Measurements from ENCODE around the gene SHC4.

DNA sequence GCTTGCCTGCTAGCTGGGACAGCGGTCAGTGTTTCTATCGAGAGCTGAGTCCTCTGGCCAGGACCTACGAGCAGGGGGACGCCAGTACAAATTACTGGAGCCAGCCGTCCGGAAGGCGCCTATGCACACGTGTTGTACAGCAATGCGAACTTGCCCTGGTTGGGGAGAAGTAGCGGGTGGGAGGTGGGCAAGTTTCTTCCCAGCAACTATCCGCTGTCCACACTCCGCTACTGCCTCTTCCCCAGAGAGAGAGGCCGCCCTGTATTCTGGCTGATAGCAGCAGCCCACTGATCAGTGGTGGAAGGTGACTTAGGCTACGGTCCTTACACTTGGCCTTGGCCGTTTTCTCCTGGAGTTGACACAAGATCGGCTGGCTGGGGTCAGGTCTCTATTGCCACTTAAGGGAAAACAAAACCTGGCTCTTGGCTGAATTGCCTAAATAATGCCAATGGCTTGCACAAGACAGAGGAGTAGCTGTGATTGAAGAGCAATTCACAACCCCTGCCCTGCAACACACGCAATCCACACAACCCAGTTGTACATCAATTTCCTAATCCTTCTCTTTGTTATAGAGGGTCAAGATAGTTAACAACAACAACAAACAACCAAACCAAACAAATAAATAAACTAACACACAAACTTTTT lies 12.8 kb upstream of the SHC4 start:
- TF ChIP-seq EZH2 (IDR thresholded peaks at IDR 0.05; ENCODE audit: borderline replicate concordance, insufficient read depth, low read length, poor library complexity, severe bottlenecking) (no peak), POLR2AphosphoS5 (IDR thresholded peaks at IDR 0.05) (no peak), SMC3 (conservative IDR thresholded peaks at IDR 0.05; ENCODE audit: poor library complexity) (no peak)
- TF ChIP-seq, protein P1, sequence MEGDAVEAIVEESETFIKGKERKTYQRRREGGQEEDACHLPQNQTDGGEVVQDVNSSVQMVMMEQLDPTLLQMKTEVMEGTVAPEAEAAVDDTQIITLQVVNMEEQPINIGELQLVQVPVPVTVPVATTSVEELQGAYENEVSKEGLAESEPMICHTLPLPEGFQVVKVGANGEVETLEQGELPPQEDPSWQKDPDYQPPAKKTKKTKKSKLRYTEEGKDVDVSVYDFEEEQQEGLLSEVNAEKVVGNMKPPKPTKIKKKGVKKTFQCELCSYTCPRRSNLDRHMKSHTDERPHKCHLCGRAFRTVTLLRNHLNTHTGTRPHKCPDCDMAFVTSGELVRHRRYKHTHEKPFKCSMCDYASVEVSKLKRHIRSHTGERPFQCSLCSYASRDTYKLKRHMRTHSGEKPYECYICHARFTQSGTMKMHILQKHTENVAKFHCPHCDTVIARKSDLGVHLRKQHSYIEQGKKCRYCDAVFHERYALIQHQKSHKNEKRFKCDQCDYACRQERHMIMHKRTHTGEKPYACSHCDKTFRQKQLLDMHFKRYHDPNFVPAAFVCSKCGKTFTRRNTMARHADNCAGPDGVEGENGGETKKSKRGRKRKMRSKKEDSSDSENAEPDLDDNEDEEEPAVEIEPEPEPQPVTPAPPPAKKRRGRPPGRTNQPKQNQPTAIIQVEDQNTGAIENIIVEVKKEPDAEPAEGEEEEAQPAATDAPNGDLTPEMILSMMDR (IDR thresholded peaks at IDR 0.05; ENCODE audit: poor library complexity, severe bottlenecking) = no peak
